HepG2 (cell line): ENCODE results near the gene ANKRD12. TPM values are rescaled to one million over a fixed set of nuclear protein-coding genes. Genes with fewer than 3 reads are reported as not detected.

Source experiments
- AHR ChIP-seq: IDR thresholded peaks from 2 replicates; pipeline ENCODE4 v1.6.1; 2018; ENCODE audit warnings: missing genetic modification reagents, missing compliant biosample characterization
- CCAR2 ChIP-seq: fragments of 200-400 bp; formaldehyde crosslinking; optimal IDR thresholded peaks from 2 replicates; pipeline ENCODE3; 2018; ENCODE audit warnings: low read depth, mild to moderate bottlenecking, low read length, moderate library complexity
- CEBPB ChIP-seq: IDR thresholded peaks from 2 replicates; pipeline ENCODE4 v1.6.1; 2011; ENCODE audit warnings: low read depth, low read length, improper control_type of control experiment, borderline replicate concordance
- EHMT2 ChIP-seq: fragments of 200-600 bp; sonication (generic); IDR thresholded peaks from 2 replicates; pipeline ENCODE4 v1.7.0; 2017; ENCODE audit warnings: antibody characterized with exemption, low read depth, low read length, borderline replicate concordance
- EP300 ChIP-seq, 3 experiments: sonication (generic) in 1 of 3; formaldehyde crosslinking in 1 of 3; IDR thresholded peaks; 2 replicates each; pipeline versions ENCODE4 v1.5.1 to v1.6.1; 2011 to 2020; ENCODE audit warnings: low read depth in 2 of 3, low read length in 2 of 3, borderline replicate concordance in 1 of 3, improper control_type of control experiment in 1 of 3, mild to moderate bottlenecking in 1 of 3, missing genetic modification reagents in 1 of 3, moderate library complexity in 1 of 3
- ERF ChIP-seq: IDR thresholded peaks from 2 replicates; pipeline ENCODE4 v1.6.1; 2018; ENCODE audit warnings: missing biosample characterization, missing genetic modification reagents
- FOXJ3 ChIP-seq: sonication (generic); formaldehyde crosslinking; IDR thresholded peaks from 2 replicates; pipeline ENCODE4 v1.4.0; 2020; ENCODE audit warnings: missing genetic modification reagents, mild to moderate bottlenecking, borderline replicate concordance
- HDAC6 ChIP-seq: fragments of 200-600 bp; sonication (generic); IDR thresholded peaks from 2 replicates; pipeline ENCODE4 v1.7.0; 2017; ENCODE audit warnings: mild to moderate bottlenecking, antibody characterized with exemption, low read length, low read depth
- KDM5A ChIP-seq: fragments of 200-600 bp; sonication (generic); IDR thresholded peaks from 2 replicates; pipeline ENCODE4 v1.7.0; 2018; ENCODE audit warnings: antibody characterized with exemption, mild to moderate bottlenecking, low read length, borderline replicate concordance
- KLF6 ChIP-seq: IDR thresholded peaks from 2 replicates; pipeline ENCODE4 v1.8.0; 2016; ENCODE audit warnings: missing biosample characterization, missing genetic modification reagents
- MED8 ChIP-seq: sonication (generic); formaldehyde crosslinking; IDR thresholded peaks from 2 replicates; pipeline ENCODE4 v1.8.1; 2023; ENCODE audit warnings: mild to moderate bottlenecking, missing genetic modification reagents; ENCODE audit not compliant: insufficient replicate concordance
- MYC ChIP-seq: sonication (generic); formaldehyde crosslinking; IDR thresholded peaks from 2 replicates; pipeline ENCODE4 v1.9.0; 2021; ENCODE audit warnings: missing genetic modification reagents, borderline replicate concordance
- RCOR2 ChIP-seq: IDR thresholded peaks from 2 replicates; pipeline ENCODE4 v1.6.1; 2016; ENCODE audit warnings: missing biosample characterization, missing genetic modification reagents
- RXRA ChIP-seq: sonication (generic); formaldehyde crosslinking; IDR thresholded peaks from 2 replicates; pipeline ENCODE4 v1.5.1; 2020; ENCODE audit warnings: missing genetic modification reagents
- SAFB2 ChIP-seq: sonication (generic); formaldehyde crosslinking; IDR thresholded peaks from 2 replicates; pipeline ENCODE4 v1.5.1; 2020; ENCODE audit warnings: missing genetic modification reagents, low read depth, mild to moderate bottlenecking, borderline replicate concordance
- TFAP4 ChIP-seq: sonication (generic); IDR thresholded peaks from 2 replicates; pipeline ENCODE4 v1.6.1; 2016; ENCODE audit warnings: low read depth, borderline replicate concordance
- ZBTB7B ChIP-seq: sonication (generic); formaldehyde crosslinking; IDR thresholded peaks from 2 replicates; pipeline ENCODE4 v1.4.0; 2020; ENCODE audit warnings: missing genetic modification reagents
- ZFYVE20 ChIP-seq: sonication (generic); formaldehyde crosslinking; IDR thresholded peaks from 2 replicates; pipeline ENCODE4 v1.8.0; 2023; ENCODE audit warnings: low read depth, mild to moderate bottlenecking, moderate library complexity, missing genetic modification reagents, borderline replicate concordance
- ZNF205 ChIP-seq: IDR thresholded peaks from 2 replicates; pipeline ENCODE4 v1.6.1; 2018; ENCODE audit warnings: missing biosample characterization, missing genetic modification reagents
- ZNF337 ChIP-seq: sonication (generic); formaldehyde crosslinking; IDR thresholded peaks from 2 replicates; pipeline ENCODE4 v1.5.1; 2020; ENCODE audit warnings: missing genetic modification reagents, low read depth, mild to moderate bottlenecking, borderline replicate concordance
- ZNF451 ChIP-seq: sonication (generic); formaldehyde crosslinking; IDR thresholded peaks from 2 replicates; pipeline ENCODE4 v1.5.0; 2020; ENCODE audit warnings: mild to moderate bottlenecking, missing genetic modification reagents
- ZNF501 ChIP-seq: sonication (generic); formaldehyde crosslinking; IDR thresholded peaks from 2 replicates; pipeline ENCODE4 v1.5.1; 2020; ENCODE audit warnings: mild to moderate bottlenecking, moderate library complexity, missing genetic modification reagents
- ZNF550 ChIP-seq: sonication (generic); formaldehyde crosslinking; IDR thresholded peaks from 2 replicates; pipeline ENCODE4 v1.4.0; 2020; ENCODE audit warnings: mild to moderate bottlenecking, missing genetic modification reagents, borderline replicate concordance
- ZNF574 ChIP-seq: sonication (generic); formaldehyde crosslinking; IDR thresholded peaks from 2 replicates; pipeline ENCODE4 v1.4.0; 2020; ENCODE audit warnings: missing genetic modification reagents
- ZNF589 ChIP-seq: sonication (generic); formaldehyde crosslinking; conservative IDR thresholded peaks from 2 replicates; pipeline ENCODE4 v1.8.0; 2022; ENCODE audit warnings: mild to moderate bottlenecking, moderate library complexity, missing genetic modification reagents
- ZSCAN31 ChIP-seq: sonication (generic); formaldehyde crosslinking; IDR thresholded peaks from 2 replicates; pipeline ENCODE4 v1.5.0; 2020; ENCODE audit warnings: low read depth, mild to moderate bottlenecking, missing genetic modification reagents
- polyA plus RNA-seq, 8 experiments: library from polyadenylated mRNA; depleted of rRNA in 3 of 8; stranded (reverse) in 7 of 8; unstranded in 1 of 8; fragments of >200 nt; fragmentation: Illumina TruSeq in 4 of 8; extraction: Trizol in 4 of 8; gene quantifications; 2 replicates each; pipeline versions ENCODE4 v1.2.1 to v1.2.3, GENCODE V29; 2011 to 2016; ENCODE audit warnings: low read depth in 4 of 8, missing spikeins in 1 of 8, mixed read lengths in 1 of 8; ENCODE audit not compliant: insufficient read depth in 1 of 8
- total RNA-seq, 5 experiments: library from RNA; depleted of rRNA; stranded (reverse); fragments of >200 nt; fragmentation: Illumina TruSeq; extraction: Trizol; gene quantifications; 2 replicates each; pipeline ENCODE4 v1.2.3, GENCODE V29; 2016; ENCODE audit warnings: low read depth in 1 of 5

ANKRD12 gene
- total and polyA plus RNA-seq, 2 of the 13 experiments (the other 11 are each of a cell fraction or from before 2014, with no cell fraction given), result 6.0 to 23.2 TPM

- TF ChIP-seq ZNF574 (CRISPR knock-in tag), result peak; percentile 75
- no peak for TF ChIP-seq FOXJ3 (CRISPR knock-in tag)
- TF ChIP-seq EHMT2, result no peak
- peak; percentile 86; the same call in 1 of the 2 replicates for TF ChIP-seq SAFB2 (CRISPR knock-in tag)
- peak; percentile 87 for TF ChIP-seq MYC (CRISPR knock-in tag)
- TF ChIP-seq MED8 (CRISPR knock-in tag), result peak; percentile 61
- TF ChIP-seq ZNF451 (CRISPR knock-in tag), result 0 out of 2 replicates have a peak, but pooled peaks have one; percentile 30
- TF ChIP-seq ZNF205, result no peak
- no peak for TF ChIP-seq ZNF337 (CRISPR knock-in tag)
- TF ChIP-seq RCOR2 (CRISPR knock-in tag), result no peak
- no peak for TF ChIP-seq ZNF550 (CRISPR knock-in tag)
- no peak for TF ChIP-seq HDAC6
- peak; percentile 56; the same call in 1 of the 2 replicates for TF ChIP-seq ZBTB7B
- TF ChIP-seq CCAR2, result no peak
- TF ChIP-seq ZNF501 (CRISPR knock-in tag), result peak; percentile 92
- 0 out of 2 replicates have a peak, but pooled peaks have one; percentile 50 for TF ChIP-seq ZSCAN31
- TF ChIP-seq EP300 (IDR thresholded peaks at IDR 0.05; ENCODE audit: low read depth in 2 of 2, low read length in 2 of 2), result no peak
- peak; percentile 25; the same call in 1 of the 2 replicates for TF ChIP-seq EP300 (CRISPR knock-in tag; IDR thresholded peaks at IDR 0.05; ENCODE audit: borderline replicate concordance)
- TF ChIP-seq CEBPB, result no peak
- 0 out of 2 replicates have a peak, but pooled peaks have one; percentile 24 for TF ChIP-seq KLF6 (CRISPR knock-in tag)
- TF ChIP-seq ZFYVE20 (CRISPR knock-in tag), result no peak
- no peak for TF ChIP-seq AHR (CRISPR knock-in tag)
- TF ChIP-seq ZNF589 (CRISPR knock-in tag), result peak; percentile 70; the same call in 1 of the 2 replicates
- TF ChIP-seq TFAP4, result 0 out of 2 replicates have a peak, but pooled peaks have one; percentile 45
- TF ChIP-seq ERF (CRISPR knock-in tag), result peak; percentile 80; the same call in 1 of the 2 replicates
- peak; percentile 58; the same call in 1 of the 2 replicates for TF ChIP-seq KDM5A
- no peak for TF ChIP-seq RXRA (CRISPR knock-in tag)
These were observed at the start of gene ANKRD12 (continued) for GRCh38 chr18:9136315-9137155.
